ENCODE results near the gene TXLNA. TPM values are rescaled to one million over a fixed set of nuclear protein-coding genes. Genes with fewer than 3 reads are reported as not detected.

TXLNA gene
- total and polyA plus RNA-seq, 2 experiments from 2014 or later, result 15.2 to 52.1 TPM

DNA sequence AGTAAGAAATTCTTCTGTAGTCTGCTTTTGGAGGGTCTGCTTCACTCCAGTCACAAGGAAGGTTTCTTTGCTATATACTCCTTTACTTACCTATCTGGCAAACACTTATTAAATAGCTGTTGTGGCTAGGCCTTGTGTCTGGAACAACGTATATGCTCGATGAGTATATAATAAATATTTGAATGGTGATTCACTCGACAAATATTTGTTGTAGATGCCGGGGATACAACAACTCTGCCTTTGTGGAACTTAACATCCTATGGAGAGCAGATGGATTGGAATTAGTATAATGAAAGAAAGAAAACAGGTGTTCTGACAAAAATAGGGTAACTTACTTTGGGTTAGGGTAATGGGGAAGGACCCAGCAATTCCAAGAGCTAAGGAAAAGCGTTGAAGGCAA is 40.5 kb upstream of the TXLNA start (continued):
- TF ChIP-seq, protein P1, sequence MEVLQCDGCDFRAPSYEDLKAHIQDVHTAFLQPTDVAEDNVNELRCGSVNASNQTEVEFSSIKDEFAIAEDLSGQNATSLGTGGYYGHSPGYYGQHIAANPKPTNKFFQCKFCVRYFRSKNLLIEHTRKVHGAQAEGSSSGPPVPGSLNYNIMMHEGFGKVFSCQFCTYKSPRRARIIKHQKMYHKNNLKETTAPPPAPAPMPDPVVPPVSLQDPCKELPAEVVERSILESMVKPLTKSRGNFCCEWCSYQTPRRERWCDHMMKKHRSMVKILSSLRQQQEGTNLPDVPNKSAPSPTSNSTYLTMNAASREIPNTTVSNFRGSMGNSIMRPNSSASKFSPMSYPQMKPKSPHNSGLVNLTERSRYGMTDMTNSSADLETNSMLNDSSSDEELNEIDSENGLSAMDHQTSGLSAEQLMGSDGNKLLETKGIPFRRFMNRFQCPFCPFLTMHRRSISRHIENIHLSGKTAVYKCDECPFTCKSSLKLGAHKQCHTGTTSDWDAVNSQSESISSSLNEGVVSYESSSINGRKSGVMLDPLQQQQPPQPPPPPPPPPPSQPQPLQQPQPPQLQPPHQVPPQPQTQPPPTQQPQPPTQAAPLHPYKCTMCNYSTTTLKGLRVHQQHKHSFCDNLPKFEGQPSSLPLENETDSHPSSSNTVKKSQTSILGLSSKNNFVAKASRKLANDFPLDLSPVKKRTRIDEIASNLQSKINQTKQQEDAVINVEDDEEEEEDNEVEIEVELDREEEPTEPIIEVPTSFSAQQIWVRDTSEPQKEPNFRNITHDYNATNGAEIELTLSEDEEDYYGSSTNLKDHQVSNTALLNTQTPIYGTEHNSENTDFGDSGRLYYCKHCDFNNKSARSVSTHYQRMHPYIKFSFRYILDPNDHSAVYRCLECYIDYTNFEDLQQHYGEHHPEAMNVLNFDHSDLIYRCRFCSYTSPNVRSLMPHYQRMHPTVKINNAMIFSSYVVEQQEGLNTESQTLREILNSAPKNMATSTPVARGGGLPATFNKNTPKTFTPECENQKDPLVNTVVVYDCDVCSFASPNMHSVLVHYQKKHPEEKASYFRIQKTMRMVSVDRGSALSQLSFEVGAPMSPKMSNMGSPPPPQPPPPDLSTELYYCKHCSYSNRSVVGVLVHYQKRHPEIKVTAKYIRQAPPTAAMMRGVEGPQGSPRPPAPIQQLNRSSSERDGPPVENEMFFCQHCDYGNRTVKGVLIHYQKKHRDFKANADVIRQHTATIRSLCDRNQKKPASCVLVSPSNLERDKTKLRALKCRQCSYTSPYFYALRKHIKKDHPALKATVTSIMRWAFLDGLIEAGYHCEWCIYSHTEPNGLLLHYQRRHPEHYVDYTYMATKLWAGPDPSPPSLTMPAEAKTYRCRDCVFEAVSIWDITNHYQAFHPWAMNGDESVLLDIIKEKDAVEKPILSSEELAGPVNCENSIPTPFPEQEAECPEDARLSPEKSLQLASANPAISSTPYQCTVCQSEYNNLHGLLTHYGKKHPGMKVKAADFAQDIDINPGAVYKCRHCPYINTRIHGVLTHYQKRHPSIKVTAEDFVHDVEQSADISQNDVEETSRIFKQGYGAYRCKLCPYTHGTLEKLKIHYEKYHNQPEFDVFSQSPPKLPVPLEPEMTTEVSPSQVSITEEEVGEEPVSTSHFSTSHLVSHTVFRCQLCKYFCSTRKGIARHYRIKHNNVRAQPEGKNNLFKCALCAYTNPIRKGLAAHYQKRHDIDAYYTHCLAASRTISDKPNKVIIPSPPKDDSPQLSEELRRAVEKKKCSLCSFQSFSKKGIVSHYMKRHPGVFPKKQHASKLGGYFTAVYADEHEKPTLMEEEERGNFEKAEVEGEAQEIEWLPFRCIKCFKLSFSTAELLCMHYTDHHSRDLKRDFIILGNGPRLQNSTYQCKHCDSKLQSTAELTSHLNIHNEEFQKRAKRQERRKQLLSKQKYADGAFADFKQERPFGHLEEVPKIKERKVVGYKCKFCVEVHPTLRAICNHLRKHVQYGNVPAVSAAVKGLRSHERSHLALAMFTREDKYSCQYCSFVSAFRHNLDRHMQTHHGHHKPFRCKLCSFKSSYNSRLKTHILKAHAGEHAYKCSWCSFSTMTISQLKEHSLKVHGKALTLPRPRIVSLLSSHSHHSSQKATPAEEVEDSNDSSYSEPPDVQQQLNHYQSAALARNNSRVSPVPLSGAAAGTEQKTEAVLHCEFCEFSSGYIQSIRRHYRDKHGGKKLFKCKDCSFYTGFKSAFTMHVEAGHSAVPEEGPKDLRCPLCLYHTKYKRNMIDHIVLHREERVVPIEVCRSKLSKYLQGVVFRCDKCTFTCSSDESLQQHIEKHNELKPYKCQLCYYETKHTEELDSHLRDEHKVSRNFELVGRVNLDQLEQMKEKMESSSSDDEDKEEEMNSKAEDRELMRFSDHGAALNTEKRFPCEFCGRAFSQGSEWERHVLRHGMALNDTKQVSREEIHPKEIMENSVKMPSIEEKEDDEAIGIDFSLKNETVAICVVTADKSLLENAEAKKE (CRISPR knock-in tag; IDR thresholded peaks at IDR 0.05), result no peak
- no peak for TF ChIP-seq ZNF331 (CRISPR knock-in tag; IDR thresholded peaks at IDR 0.05; ENCODE audit: low read depth)
- no peak for TF ChIP-seq ZNF114 (CRISPR knock-in tag; IDR thresholded peaks at IDR 0.05)
- no peak for TF ChIP-seq EZH2 (IDR thresholded peaks at IDR 0.05; ENCODE audit: low read depth, unreplicated experiment)
- TF ChIP-seq NANOG (IDR thresholded peaks at IDR 0.05; ENCODE audit: borderline replicate concordance), result no peak
- TF ChIP-seq JUNB (IDR thresholded peaks at IDR 0.05; ENCODE audit: unreplicated experiment), result no peak
- TF ChIP-seq, protein P2, sequence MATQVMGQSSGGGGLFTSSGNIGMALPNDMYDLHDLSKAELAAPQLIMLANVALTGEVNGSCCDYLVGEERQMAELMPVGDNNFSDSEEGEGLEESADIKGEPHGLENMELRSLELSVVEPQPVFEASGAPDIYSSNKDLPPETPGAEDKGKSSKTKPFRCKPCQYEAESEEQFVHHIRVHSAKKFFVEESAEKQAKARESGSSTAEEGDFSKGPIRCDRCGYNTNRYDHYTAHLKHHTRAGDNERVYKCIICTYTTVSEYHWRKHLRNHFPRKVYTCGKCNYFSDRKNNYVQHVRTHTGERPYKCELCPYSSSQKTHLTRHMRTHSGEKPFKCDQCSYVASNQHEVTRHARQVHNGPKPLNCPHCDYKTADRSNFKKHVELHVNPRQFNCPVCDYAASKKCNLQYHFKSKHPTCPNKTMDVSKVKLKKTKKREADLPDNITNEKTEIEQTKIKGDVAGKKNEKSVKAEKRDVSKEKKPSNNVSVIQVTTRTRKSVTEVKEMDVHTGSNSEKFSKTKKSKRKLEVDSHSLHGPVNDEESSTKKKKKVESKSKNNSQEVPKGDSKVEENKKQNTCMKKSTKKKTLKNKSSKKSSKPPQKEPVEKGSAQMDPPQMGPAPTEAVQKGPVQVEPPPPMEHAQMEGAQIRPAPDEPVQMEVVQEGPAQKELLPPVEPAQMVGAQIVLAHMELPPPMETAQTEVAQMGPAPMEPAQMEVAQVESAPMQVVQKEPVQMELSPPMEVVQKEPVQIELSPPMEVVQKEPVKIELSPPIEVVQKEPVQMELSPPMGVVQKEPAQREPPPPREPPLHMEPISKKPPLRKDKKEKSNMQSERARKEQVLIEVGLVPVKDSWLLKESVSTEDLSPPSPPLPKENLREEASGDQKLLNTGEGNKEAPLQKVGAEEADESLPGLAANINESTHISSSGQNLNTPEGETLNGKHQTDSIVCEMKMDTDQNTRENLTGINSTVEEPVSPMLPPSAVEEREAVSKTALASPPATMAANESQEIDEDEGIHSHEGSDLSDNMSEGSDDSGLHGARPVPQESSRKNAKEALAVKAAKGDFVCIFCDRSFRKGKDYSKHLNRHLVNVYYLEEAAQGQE (IDR thresholded peaks at IDR 0.05; ENCODE audit: unreplicated experiment), result no peak

Data from GM23338 (cell line).